Prostate gland (tissue), 2 donors: ENCODE measurements around the gene CLIC1. TPM values are rescaled to one million over a fixed set of nuclear protein-coding genes. Genes with fewer than 3 reads are reported as not detected.

Experiments
- DNase-seq: peaks from one replicate; pipeline ENCODE4 v3.0.0-alpha.2; 2019; ENCODE audit warnings: low spot score
- H3K27ac ChIP-seq, 2 donors: fragments of 200-600 bp; sonication (generic); 2 replicates each; pipeline ENCODE4 v1.5.1; 2017 to 2019
- H3K27me3 ChIP-seq: fragments of 200-600 bp; sonication (generic); replicated peaks from 2 replicates; pipeline ENCODE4 v1.5.1; 2019; ENCODE audit not compliant: insufficient read depth
- H3K36me3 ChIP-seq, 2 donors: fragments of 200-600 bp; sonication (generic); 1 replicate in 1 of 2; 2 replicates in 1 of 2; pipeline versions ENCODE4 v1.5.1 to v1.8.1; 2017 to 2019
- H3K4me1 ChIP-seq: fragments of 200-600 bp; sonication (generic); replicated peaks from 2 replicates; pipeline ENCODE4 v1.5.1; 2019
- H3K4me3 ChIP-seq, 2 donors: fragments of 200-600 bp; sonication (generic); 2 replicates each; pipeline ENCODE4 v1.5.1; 2017 to 2019
- H3K9me3 ChIP-seq: fragments of 200-600 bp; sonication (generic); 2 replicates; pipeline ENCODE4 v1.5.1; 2017
- CTCF ChIP-seq, 4 experiments: fragments of 200-600 bp in 2 of 4; fragments of 450-650 bp in 2 of 4; sonication (generic) in 2 of 4; IDR thresholded peaks; 1 replicate in 3 of 4; 2 replicates in 1 of 4; pipeline ENCODE4 v1.5.1; 2016 to 2019; ENCODE audit warnings: antibody characterized with exemption in 4 of 4, mild to moderate bottlenecking in 2 of 4, moderate library complexity in 2 of 4
- POLR2A ChIP-seq: fragments of 450-650 bp; IDR thresholded peaks from one replicate; pipeline ENCODE4 v1.6.1; 2016; ENCODE audit warnings: antibody characterized with exemption, mild to moderate bottlenecking
- POLR2AphosphoS5 ChIP-seq: sonication (generic); formaldehyde crosslinking; IDR thresholded peaks from one replicate; pipeline ENCODE4 v1.6.1; 2017; ENCODE audit warnings: antibody characterized with exemption
- WGBS: methylation state at CpG from one replicate; pipeline ENCODE4 v1.1.5; 2018; 5-methylcytosine and 5-hydroxymethylcytosine counted together
- intact Hi-C: fragments of 100-400 bp; cut with DNase I; formaldehyde crosslinking; loops from one replicate; pipeline ENCODE4 v1.14.2; 2022
- total RNA-seq, 2 donors: library from RNA; depleted of rRNA; stranded (reverse); fragments of >200 nt; gene quantifications; one replicate each; pipeline ENCODE4 v1.1.0, GENCODE V29; 2016

The CLIC1 gene
- total RNA-seq, 2 donors from 2014 or later: 224 to 331 TPM

DNA sequence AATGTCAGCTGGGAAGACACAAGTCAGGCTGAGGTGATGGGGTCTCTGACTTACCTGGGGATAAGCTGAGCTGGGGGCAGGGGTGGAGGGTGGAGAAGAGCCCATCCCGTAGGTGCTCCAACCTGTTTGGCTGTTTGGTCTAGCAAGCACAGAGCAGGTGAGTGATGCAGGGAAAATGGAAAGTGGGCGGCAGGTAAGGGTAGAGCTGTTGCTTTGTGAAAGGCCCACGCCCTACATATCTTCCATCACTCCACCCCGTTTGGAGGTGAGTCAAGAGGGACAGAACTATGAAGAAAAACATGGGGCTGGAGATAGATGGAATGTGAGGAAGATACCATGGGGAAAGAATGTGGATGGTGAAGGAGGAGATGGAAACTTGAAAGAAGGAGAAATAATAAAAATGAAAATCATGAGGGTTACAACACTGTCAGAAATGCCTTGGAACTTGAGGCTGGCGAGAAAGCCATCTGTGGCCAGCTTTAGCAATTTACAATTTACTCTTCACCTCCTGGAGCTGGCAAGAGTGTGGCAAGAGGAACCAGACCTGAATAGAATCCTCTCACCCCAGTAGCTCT, 16.0 kb downstream of the CLIC1 start:
- H3K36me3 ChIP-seq: no peaks in the 10 kb centered on the region
- intact Hi-C loops: no loop called here
- TF ChIP-seq POLR2A (no peak), POLR2AphosphoS5 (no peak), CTCF (IDR thresholded peaks at IDR 0.05) (no peak)

DNA sequence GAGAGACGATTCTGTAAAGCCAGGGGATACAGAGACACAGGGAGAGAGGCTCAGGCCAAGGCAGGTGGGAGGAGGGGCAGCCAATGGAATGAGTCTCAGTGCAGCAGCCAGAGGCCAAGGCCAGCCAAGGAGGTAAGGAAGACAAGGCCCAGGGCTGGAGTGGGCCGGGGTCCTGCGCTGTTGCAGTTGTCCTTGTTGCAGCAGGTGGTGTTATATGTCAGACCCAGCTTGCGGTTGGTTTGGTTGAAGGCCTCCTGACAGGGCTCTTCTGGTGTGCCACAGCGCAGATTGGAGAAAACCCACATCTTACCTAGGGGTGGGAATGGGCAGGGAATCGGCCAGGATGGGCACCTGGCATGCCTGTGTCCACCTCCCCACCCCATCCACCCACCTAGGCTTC, 17.3 kb downstream of the CLIC1 start:
- Histone ChIP-seq H3K4me3 (no peak overlapping the region), H3K36me3 (no peaks in the 10 kb centered on the region), H3K4me1 (peaks cover 15% of the 10 kb centered on the region), H3K27ac (peak overlapping the region; percentile 64 to 65), H3K27me3 (no peaks in the 10 kb centered on the region), H3K9me3 (no peaks in the 10 kb centered on the region)
- TF ChIP-seq POLR2AphosphoS5: no peak
- no peak for TF ChIP-seq POLR2A
- TF ChIP-seq CTCF (IDR thresholded peaks at IDR 0.05): no peak
- WGBS: 81% methylated on average over 6 of the region's 6 CpGs
- intact Hi-C loops: no loop called here
- no peak for DNase-seq

More for the DNA sequence above, 16.0 kb downstream of the CLIC1 start:
- 65% methylated on average over 5 of the region's 5 CpGs for WGBS
- DNase-seq: no peak
- peaks cover 11% of the 10 kb centered on the region for H3K4me1 ChIP-seq
- no peaks in the 10 kb centered on the region for H3K9me3 ChIP-seq
- H3K27me3 ChIP-seq: no peaks in the 10 kb centered on the region
- H3K27ac ChIP-seq: no peak overlapping the region
- H3K4me3 ChIP-seq: no peak overlapping the region

GRCh38 chr6:31718265-31718664, 18.1 kb downstream of the CLIC1 start:
- H3K4me1 ChIP-seq: peaks cover 19% of the 10 kb centered on the region
- H3K27ac ChIP-seq: peak overlapping the region; percentile 64 to 65
- no peaks in the 10 kb centered on the region for H3K9me3 ChIP-seq
- no peaks in the 10 kb centered on the region for H3K36me3 ChIP-seq
- peak; percentile 88 for DNase-seq
- no peak for TF ChIP-seq POLR2A
- no peak for TF ChIP-seq CTCF (IDR thresholded peaks at IDR 0.05)
- TF ChIP-seq POLR2AphosphoS5: peak; percentile 94
- WGBS: 47% methylated on average over 1 of the region's 1 CpG
- intact Hi-C loops: no loop called here
- H3K27me3 ChIP-seq: no peaks in the 10 kb centered on the region
- H3K4me3 ChIP-seq: no peak overlapping the region

GRCh38 chr6:31717499-31718222, 18.7 kb downstream of the CLIC1 start:
- no peaks in the 10 kb centered on the region for H3K27me3 ChIP-seq
- H3K27ac ChIP-seq: peak overlapping the region; percentile 34 to 65
- TF ChIP-seq CTCF (IDR thresholded peaks at IDR 0.05) (peak in 1 of 4 experiments; percentile 43), POLR2AphosphoS5 (peak; percentile 23), POLR2A (no peak)
- H3K9me3 ChIP-seq: no peaks in the 10 kb centered on the region
- no peak for DNase-seq
- WGBS: 62% methylated on average over 10 of the region's 10 CpGs
- no peaks in the 10 kb centered on the region for H3K36me3 ChIP-seq
- H3K4me1 ChIP-seq: peaks cover 19% of the 10 kb centered on the region
- intact Hi-C loops: no loop called here
- no peak overlapping the region for H3K4me3 ChIP-seq
